GM21447 (cell line): ENCODE results near the gene DDX39B.
"Not testable (repeated sequence)": the region's sequence is repeated elsewhere in the genome, so short reads cannot be mapped to it uniquely, and the experiment has no call there.

Experiments used
- ATAC-seq: cut with Tn5 transposase; IDR thresholded peaks from one replicate; pipeline ENCODE4 v1.9.1; 2021; ENCODE audit not compliant: unreplicated experiment

Gene DDX39B

GRCh38 chr6:31575952-31576685 is 34.3 kb upstream of the DDX39B start:
- ATAC-seq: no peak

- ATAC-seq: no peak
These were observed 33.6 kb upstream of the DDX39B start, which contains the start of gene TNF for GRCh38 chr6:31575335-31575901. TNF (plus strand) TSS chr6:31575565; CDS start chr6:31575742, 177 bp downstream.

DNA sequence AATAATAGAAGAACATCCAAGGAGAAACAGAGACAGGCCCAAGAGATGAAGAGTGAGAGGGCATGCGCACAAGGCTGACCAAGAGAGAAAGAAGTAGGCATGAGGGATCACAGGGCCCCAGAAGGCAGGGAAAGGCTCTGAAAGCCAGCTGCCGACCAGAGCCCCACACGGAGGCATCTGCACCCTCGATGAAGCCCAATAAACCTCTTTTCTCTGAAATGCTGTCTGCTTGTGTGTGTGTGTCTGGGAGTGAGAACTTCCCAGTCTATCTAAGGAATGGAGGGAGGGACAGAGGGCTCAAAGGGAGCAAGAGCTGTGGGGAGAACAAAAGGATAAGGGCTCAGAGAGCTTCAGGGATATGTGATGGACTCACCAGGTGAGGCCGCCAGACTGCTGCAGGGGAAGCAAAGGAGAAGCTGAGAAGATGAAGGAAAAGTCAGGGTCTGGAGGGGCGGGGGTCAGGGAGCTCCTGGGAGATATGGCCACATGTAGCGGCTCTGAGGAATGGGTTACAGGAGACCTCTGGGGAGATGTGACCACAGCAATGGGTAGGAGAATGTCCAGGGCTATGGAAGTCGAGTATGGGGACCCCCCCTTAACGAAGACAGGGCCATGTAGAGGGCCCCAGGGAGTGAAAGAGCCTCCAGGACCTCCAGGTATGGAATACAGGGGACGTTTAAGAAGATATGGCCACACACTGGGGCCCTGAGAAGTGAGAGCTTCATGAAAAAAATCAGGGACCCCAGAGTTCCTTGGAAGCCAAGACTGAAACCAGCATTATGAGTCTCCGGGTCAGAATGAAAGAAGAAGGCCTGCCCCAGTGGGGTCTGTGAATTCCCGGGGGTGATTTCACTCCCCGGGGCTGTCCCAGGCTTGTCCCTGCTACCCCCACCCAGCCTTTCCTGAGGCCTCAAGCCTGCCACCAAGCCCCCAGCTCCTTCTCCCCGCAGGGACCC is 32.6 kb upstream of the DDX39B start:
- no peak for ATAC-seq

GRCh38 chr6:31573239-31574105 is 31.7 kb upstream of the DDX39B start:
- ATAC-seq: no peak

DNA sequence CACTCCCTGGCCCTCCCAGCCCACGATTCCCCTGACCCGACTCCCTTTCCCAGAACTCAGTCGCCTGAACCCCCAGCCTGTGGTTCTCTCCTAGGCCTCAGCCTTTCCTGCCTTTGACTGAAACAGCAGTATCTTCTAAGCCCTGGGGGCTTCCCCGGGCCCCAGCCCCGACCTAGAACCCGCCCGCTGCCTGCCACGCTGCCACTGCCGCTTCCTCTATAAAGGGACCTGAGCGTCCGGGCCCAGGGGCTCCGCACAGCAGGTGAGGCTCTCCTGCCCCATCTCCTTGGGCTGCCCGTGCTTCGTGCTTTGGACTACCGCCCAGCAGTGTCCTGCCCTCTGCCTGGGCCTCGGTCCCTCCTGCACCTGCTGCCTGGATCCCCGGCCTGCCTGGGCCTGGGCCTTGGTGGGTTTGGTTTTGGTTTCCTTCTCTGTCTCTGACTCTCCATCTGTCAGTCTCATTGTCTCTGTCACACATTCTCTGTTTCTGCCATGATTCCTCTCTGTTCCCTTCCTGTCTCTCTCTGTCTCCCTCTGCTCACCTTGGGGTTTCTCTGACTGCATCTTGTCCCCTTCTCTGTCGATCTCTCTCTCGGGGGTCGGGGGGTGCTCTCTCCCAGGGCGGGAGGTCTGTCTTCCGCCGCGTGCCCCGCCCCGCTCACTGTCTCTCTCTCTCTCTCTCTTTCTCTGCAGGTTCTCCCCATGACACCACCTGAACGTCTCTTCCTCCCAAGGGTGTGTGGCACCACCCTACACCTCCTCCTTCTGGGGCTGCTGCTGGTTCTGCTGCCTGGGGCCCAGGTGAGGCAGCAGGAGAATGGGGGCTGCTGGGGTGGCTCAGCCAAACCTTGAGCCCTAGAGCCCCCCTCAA is 30.5 kb upstream of the DDX39B start, which contains the start of gene LTA:
Gene LTA (plus strand): TSS at position 249 of the 871 bp plus-strand sequence. CDS start 454 bp downstream, at position 703.
- ATAC-seq: peak; percentile 44

- no peak for ATAC-seq
These were observed 28.2 kb upstream of the DDX39B start for GRCh38 chr6:31569861-31570536.

- peak; percentile 59 for ATAC-seq
These were observed 26.7 kb upstream of the DDX39B start for GRCh38 chr6:31568537-31568961.

GRCh38 chr6:31567531-31568370 is 25.9 kb upstream of the DDX39B start:
- no peak for ATAC-seq

GRCh38 chr6:31560697-31561058 is 18.9 kb upstream of the DDX39B start:
- ATAC-seq: no peak

- ATAC-seq: peak; percentile 62
These were observed 18.3 kb upstream of the DDX39B start for GRCh38 chr6:31559958-31560696.

- ATAC-seq: peak; percentile 1
These were observed 17.8 kb upstream of the DDX39B start for GRCh38 chr6:31559606-31559957.

GRCh38 chr6:31558631-31559500 is 17.1 kb upstream of the DDX39B start:
- ATAC-seq: no peak

DNA sequence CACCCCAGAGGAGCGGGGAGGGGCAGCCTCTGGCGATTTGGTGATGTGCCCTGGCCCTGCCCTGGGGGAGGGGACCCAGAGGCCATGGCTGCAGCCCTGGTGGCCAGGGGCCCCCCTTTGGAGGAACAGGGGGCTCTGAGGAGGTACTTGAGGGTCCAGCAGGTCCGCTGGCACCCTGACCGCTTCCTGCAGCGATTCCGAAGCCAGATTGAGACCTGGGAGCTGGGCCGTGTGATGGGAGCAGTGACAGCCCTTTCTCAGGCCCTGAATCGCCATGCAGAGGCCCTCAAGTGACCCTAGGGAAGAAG is 16.5 kb upstream of the DDX39B start:
- ATAC-seq: no peak

DNA sequence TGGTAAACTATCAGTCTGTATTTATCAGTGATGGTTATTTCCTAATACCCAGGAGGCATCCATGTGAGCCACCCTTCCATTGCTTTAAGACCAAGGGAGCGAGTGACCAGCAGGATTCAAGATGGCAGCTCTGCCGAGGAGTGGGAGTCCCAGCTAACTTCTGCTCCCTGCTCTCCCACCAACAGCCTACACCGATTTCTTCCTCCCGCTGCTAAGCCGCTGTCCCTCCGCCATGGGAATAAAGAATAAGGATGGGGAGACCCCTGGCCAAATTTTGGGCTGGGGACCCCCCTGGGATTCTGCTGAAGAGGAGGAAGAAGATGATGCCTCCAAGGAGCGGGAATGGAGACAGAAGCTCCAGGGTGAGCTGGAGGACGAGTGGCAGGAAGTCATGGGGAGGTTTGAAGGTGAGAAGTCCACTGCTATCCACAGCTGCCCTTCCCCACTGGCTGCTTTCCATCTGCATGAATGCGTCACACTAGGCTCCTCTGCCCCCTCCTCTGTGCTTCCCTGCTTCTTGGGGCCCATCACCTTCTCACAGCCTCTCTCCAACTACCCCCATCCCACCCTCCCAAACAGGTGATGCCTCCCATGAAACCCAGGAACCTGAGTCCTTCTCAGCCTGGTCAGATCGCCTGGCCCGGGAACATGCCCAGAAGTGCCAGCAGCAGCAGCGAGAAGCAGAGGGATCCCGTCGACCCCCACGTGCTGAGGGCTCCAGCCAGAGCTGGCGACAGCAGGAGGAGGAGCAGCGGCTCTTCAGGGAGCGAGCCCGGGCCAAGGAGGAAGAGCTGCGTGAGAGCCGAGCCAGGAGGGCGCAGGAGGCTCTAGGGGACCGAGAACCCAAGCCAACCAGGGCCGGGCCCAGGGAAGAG is 15.9 kb upstream of the DDX39B start:
- no peak for ATAC-seq

DNA sequence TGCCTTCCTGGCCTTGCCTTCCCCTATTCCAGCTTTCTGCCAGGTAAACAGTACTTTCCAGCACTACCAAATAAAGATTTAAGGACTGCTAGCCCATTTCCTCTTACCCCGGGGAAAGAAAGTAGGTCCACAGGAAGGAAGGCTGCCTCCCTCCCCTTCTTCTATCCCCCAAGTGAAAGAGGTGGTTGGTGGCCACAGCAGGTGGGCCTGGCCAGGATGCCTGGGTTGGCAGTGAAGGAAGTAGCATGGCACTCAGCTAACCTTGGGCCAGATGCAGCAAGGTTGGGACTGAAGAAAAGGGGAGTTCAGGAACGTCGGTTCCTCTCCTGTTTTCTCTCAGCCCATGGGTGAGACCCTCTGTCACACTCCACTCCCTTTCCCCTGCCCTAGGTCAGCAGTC is 14.5 kb upstream of the DDX39B start:
- ATAC-seq: no peak

- ATAC-seq: not testable (repeated sequence)
These were observed 9.6 kb upstream of the DDX39B start for GRCh38 chr6:31551371-31551770.
